Chondrocyte (in vitro differentiated cells): ENCODE data around the gene SOBP. TPM values are rescaled to one million over a fixed set of nuclear protein-coding genes. Genes with fewer than 3 reads are reported as not detected.

ENCODE experiments used
- DNase-seq: peaks from one replicate; pipeline ENCODE4 v3.0.0; 2021; ENCODE audit warnings: mixed read lengths, low spot score
- H3K27ac Mint-ChIP-seq: one replicate; pipeline ENCODE4 v1.8.0; 2021; ENCODE audit warnings: mild to moderate bottlenecking, moderate library complexity, mixed read lengths; ENCODE audit not compliant: unreplicated experiment
- H3K27me3 Mint-ChIP-seq: 2 replicates; pipeline ENCODE4 v1.8.0; 2021; ENCODE audit warnings: low read depth, mixed read lengths
- H3K36me3 Mint-ChIP-seq: 2 replicates; pipeline ENCODE4 v1.8.0; 2021; ENCODE audit warnings: low read depth, mixed read lengths
- H3K4me1 Mint-ChIP-seq: 2 replicates; pipeline ENCODE4 v1.8.0; 2021; ENCODE audit warnings: low read depth, mild to moderate bottlenecking, mixed read lengths
- H3K4me3 Mint-ChIP-seq: one replicate; pipeline ENCODE4 v1.8.0; 2021; ENCODE audit warnings: mild to moderate bottlenecking, moderate library complexity, mixed read lengths; ENCODE audit not compliant: unreplicated experiment
- H3K9me3 Mint-ChIP-seq: 2 replicates; pipeline ENCODE4 v1.8.0; 2021; ENCODE audit warnings: low read depth, mixed read lengths
- total RNA-seq: library from RNA; stranded (reverse); gene quantifications from 3 replicates; pipeline ENCODE4 v1.2.1, GENCODE V29; 2021
- TF ChIP-seq, protein P1 (sequence below): fragments of 200-600 bp; sonication (generic); IDR thresholded peaks from 2 replicates; pipeline ENCODE4 v1.5.0; 2021; ENCODE audit warnings: antibody characterized with exemption, mild to moderate bottlenecking, moderate library complexity

The SOBP gene
- total RNA-seq, 1 donor from 2014 or later, result 6.6 TPM

DNA sequence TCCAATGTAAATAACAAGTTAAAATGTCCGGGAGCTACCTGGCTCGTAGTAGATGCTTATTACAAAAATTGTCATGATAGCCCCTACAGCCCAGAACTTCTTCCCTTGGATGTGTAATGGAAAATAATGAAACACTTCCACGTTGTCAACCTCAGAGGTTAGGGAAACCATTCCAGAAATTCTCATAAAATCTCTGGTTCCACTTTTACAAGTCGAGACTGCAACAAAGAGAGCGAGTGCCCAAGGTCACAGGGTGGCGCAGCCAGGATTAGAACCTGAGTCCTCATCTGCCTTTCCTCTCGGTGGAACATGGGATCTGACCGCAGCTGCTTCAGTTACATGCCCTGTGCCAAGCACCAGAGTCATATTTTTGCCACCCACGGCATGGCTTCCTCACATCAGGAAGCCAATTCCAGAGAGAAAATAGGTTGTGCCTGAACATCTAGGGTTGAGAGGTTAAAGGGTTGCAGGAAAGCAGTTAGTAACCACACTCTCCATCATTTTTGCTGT is 157.6 kb downstream of the SOBP start:
- no peak overlapping the region for H3K27ac Mint-ChIP-seq
- no peak overlapping the region for H3K4me3 Mint-ChIP-seq
- peaks cover 4% of the 10 kb centered on the region for H3K4me1 Mint-ChIP-seq
- TF ChIP-seq, protein P1, sequence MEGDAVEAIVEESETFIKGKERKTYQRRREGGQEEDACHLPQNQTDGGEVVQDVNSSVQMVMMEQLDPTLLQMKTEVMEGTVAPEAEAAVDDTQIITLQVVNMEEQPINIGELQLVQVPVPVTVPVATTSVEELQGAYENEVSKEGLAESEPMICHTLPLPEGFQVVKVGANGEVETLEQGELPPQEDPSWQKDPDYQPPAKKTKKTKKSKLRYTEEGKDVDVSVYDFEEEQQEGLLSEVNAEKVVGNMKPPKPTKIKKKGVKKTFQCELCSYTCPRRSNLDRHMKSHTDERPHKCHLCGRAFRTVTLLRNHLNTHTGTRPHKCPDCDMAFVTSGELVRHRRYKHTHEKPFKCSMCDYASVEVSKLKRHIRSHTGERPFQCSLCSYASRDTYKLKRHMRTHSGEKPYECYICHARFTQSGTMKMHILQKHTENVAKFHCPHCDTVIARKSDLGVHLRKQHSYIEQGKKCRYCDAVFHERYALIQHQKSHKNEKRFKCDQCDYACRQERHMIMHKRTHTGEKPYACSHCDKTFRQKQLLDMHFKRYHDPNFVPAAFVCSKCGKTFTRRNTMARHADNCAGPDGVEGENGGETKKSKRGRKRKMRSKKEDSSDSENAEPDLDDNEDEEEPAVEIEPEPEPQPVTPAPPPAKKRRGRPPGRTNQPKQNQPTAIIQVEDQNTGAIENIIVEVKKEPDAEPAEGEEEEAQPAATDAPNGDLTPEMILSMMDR, result no peak
- no peak for DNase-seq
- H3K36me3 Mint-ChIP-seq, result peaks cover 2% of the 10 kb centered on the region
- no peaks in the 10 kb centered on the region for H3K27me3 Mint-ChIP-seq
- H3K9me3 Mint-ChIP-seq, result peaks cover 6% of the 10 kb centered on the region

DNA sequence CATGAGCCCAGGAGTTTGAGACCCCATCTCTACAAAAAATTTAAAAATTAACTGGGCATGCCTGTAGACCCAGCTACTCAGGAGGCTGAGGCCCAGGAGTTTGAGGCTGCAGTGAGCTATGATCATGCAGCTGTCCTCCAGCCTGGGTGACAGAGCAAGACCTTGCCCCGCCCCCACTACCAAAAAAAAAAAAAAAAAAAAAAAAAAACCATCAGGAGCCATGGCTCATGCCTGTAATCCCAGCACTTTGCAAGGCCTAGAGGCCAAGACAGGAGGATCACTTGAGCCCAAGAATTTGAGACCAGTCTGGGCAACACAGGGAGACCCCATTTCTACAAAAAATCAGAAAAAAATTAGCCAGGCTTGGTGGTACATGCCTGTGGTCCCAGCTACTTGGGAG is 159.1 kb downstream of the SOBP start:
- H3K4me1 Mint-ChIP-seq, result peaks cover 4% of the 10 kb centered on the region
- H3K36me3 Mint-ChIP-seq, result peaks cover 2% of the 10 kb centered on the region
- TF ChIP-seq, protein P1, result no peak
- no peak for DNase-seq
- no peaks in the 10 kb centered on the region for H3K27me3 Mint-ChIP-seq
- H3K27ac Mint-ChIP-seq, result no peak overlapping the region
- H3K4me3 Mint-ChIP-seq, result no peak overlapping the region
- peaks cover 6% of the 10 kb centered on the region for H3K9me3 Mint-ChIP-seq

DNA sequence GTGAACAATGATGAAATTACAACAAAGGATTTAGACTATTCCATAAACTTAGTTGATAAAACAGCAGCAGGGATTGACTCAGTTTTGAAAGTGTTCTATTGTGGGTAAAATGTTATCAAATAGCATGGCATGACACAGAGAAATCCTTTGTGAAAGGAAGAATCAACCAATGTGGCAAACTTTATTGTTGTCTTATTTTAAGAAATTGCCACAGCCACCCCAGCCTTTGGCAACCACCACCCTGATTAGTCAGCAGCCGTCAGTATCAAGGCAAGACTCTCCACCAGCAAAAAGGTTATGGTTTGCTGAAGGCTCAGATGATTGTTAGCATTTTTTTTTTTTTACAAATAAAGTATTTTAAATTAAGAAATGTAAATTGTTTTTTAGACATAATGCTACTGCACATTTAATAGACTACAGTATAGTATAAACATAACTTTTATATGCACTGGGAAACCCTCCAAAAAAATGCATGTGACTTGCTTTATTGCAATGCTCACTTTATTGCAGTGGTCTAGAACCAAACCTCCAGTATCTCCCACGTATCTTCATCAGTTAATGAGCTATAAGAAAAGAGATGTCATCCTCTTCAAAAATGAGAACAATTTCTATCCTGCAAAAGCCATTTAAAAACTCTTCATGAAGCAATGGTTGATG is 162.7 kb downstream of the SOBP start:
- H3K36me3 Mint-ChIP-seq, result no peaks in the 10 kb centered on the region
- H3K27me3 Mint-ChIP-seq, result no peaks in the 10 kb centered on the region
- no peak for DNase-seq
- TF ChIP-seq, protein P1, result no peak
- H3K27ac Mint-ChIP-seq, result no peak overlapping the region
- peaks cover 6% of the 10 kb centered on the region for H3K9me3 Mint-ChIP-seq
- H3K4me1 Mint-ChIP-seq, result peaks cover 21% of the 10 kb centered on the region
- no peak overlapping the region for H3K4me3 Mint-ChIP-seq

DNA sequence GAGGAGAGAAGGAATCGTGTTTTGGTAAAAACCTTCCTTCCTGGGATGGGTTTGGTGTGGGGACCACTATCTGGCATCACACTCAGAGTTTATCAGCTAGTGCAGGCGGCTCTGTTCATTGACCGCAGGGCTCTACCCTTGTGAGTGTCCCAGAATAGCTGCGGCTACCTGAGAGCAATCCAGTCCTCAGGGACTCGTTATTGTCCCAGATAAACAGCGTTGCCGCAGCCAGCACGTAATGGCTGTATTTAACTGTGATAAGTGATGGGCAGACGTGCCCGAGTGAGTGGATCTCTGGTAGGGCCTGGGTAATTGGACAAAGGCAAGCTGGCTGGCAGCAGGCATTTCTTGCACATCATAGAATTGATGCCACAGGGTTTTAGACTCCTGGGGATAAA is 163.3 kb downstream of the SOBP start:
- Mint-ChIP-seq H3K4me3 (no peak overlapping the region), H3K36me3 (no peaks in the 10 kb centered on the region), H3K27ac (no peak overlapping the region), H3K9me3 (peaks cover 6% of the 10 kb centered on the region), H3K27me3 (no peaks in the 10 kb centered on the region), H3K4me1 (peaks cover 27% of the 10 kb centered on the region)
- DNase-seq, result no peak
- TF ChIP-seq, protein P1, result no peak

DNA sequence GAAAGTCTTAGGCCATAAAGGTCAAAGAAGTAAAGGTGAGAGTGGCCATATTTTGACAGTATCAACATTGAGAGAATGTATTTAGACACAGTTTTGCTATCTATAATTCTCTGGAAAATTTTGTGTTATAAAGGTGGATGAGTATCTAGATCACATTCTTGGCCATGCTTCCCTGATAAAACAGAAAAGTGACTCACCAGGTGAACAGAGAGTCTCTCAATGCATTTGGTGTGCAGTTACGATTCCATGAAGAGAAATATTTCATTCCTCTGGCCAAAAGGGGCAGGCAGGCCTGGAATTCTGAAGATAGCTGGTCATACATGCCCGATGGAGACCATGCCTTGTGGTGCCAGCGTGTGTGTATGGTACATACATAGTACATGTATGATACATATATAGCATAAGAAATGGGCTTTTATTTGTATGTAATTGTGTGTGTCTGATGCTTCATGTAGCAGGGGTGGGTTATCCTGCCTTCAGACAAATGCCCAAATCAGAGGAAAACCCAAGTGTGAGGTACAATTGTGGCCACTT is 164.0 kb downstream of the SOBP start:
- DNase-seq, result no peak
- Mint-ChIP-seq H3K36me3 (no peaks in the 10 kb centered on the region), H3K4me1 (peaks cover 34% of the 10 kb centered on the region), H3K9me3 (peaks cover 6% of the 10 kb centered on the region), H3K4me3 (no peak overlapping the region), H3K27ac (no peak overlapping the region), H3K27me3 (no peaks in the 10 kb centered on the region)
- TF ChIP-seq, protein P1, result no peak
